HG02938 (cell line): ENCODE results near the gene ASAP2.
"Not testable (repeated sequence)": the region's sequence is repeated elsewhere in the genome, so short reads cannot be mapped to it uniquely, and the experiment has no call there.

ENCODE experiments used
- ATAC-seq: cut with Tn5 transposase; IDR thresholded peaks from one replicate; pipeline ENCODE4 v1.9.1; 2021; ENCODE audit warnings: mild to moderate bottlenecking, moderate library complexity; ENCODE audit not compliant: unreplicated experiment

ASAP2 gene

DNA sequence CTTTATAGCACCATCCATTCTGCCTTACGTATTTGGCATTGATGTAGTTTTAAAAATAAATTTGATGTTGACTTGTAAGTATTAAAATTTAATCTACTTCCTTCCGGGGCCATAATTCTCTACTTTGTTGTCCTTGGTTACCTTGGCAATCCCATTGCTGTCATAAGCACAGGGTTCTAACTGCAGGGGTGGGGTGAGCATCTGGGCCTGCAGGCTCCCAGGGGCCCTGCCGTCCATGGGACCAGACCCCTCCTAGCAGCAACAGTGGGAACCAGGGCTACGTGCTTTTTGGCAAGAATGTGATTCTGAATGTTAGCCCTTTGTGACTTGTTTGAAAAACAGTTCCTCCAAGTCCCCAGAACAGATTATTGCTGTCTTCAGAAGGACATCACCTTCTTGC is 4.9 kb downstream of the ASAP2 start:
- no peak for ATAC-seq

DNA sequence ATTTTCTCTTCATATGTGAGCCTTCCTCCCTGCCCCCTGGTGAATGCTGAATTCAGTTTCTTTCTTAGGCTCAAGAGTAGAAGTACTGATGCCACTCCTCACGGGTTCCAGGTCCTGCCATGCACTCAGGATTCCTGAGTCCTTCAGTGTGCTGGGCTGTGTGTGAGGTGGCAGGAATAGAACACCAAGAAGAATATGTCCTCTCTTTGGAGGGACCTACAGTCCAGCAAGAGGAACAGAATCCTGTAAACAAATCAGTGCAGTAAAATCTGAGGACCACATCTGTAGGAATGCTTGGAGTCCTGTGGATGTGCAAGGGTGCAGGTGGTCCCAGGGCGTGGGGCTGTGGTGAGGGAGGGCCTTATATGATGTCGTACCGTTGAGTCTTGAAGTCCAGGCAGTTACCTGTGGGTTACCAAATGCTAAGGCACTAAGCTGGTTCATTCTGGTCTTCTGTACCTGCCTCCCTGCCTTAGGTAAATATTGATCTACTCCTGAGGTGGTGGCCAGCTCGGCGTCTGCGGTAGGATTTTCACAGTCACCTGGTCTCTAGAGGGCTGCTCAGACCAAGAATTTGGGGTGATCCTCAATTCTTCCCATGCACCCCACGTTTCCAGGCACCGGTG is 5.5 kb downstream of the ASAP2 start:
- no peak for ATAC-seq

DNA sequence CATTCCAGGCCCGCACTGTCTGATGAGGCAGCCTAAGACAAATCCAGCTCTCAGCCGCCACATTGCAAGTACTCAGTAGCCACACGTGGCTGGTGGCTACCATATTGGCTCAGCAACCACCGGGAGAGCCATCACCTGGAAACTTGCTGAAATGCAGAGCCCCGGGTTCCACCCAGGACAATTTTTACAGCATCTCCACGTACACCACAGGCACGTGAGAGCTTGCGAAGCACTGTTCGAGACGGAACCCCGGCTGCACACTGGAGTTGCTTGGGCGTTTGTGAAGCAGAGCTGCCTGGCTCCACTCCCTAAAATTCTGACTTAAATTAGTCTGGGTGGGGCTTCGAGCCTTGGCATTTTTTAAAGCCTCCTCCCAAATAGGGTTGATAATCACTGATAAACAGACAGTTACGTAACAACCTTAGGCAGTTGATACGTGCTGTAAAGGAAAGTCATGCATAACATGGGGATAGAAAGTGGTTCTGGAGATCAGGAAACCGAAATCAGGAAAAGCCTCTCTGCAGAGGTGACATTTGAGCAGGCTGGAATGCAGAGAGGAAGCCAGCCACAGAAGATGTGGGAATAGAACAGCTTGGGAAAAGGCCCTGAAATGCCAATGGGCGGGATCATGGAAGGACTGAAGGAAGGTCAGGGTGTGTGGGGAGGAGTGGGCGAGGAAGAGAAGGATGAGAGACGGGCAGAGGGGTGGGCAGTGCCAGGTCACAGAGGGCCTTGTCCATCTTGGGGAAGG is 6.2 kb downstream of the ASAP2 start:
- ATAC-seq: no peak

DNA sequence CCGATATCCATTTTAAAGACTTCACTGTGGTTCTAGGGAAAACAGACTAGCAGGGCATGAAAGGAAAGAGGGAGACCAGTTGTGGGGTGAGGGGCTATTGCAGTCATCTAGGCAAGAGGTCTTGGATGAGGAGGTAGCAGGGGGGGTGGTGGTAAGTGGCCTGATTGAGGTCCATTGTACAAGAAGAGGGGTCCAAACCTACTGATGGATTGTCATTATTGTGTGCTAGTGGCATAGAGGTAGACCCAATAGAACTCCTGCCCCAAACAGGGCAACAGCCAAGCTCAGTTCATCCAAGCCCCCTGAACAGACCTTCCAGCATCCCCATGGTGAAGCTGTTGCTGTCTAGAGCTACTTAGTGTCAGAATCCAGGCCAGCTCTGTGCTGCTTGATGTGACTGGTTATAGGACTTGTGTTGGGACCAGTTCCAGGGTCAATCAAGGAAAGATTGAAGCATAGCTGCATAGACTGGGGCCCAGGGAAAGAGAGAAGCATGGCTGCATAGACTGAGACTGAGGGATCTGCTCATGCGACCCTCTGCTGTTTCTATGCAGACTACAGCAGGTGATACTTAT is 7.0 kb downstream of the ASAP2 start:
- ATAC-seq: no peak

DNA sequence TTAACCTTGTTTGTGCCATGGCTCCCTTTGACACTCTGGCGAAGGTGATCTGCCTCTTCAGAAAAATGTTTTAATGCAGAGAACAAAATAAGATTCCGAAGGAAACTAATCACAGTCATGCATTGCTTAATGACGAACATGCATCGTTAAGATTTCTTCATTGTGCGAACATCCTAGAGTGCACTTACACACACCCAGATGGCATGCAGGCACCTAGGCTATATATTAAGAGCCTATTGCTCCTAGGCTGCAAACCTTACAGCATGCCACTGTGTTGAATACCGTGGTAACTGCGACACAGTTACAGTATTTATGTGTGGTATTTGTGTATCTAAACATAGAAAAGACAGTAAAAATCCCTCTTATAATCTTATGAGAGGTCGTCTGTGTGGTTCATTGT is 8.3 kb downstream of the ASAP2 start:
- no peak for ATAC-seq

DNA sequence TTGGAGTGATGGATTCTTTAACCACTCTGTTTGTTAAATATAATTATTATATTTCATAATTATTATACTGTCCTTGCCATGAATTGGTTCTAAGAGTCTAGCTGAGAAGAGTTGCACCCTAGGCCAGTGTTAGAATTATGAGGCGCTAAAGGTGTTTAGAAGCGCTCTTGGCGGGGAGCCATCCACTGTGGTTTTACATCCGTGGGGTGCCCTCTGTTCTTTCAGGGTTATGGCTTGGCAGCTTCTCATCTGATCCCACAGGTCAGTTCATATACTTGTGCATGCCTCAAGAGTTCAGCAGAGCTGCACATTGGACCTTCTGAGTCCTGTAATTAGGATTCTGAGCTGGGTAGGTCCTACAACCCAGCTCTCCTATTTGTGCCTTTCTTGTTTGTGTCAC is 9.1 kb downstream of the ASAP2 start:
- no peak for ATAC-seq

DNA sequence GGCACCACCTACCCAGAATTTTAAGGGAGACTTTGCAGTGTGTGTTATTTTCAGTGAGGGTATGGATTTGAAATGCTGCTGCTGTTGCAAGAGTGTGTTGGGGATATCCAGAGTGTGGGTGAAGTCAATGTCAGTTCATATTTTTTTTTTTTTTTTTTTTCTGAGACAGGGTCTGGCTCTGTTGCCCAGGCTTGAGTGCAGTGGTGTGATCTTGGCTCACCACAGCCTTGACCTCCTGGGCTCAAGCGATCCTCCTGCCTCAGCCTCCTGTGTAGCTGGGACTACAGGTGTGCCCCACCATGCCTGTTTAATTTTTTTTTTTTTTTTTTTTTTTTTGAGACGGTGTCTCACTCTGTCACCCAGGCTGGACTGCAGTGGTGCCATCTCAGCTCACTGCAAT is 9.5 kb downstream of the ASAP2 start:
- not testable (repeated sequence) for ATAC-seq

DNA sequence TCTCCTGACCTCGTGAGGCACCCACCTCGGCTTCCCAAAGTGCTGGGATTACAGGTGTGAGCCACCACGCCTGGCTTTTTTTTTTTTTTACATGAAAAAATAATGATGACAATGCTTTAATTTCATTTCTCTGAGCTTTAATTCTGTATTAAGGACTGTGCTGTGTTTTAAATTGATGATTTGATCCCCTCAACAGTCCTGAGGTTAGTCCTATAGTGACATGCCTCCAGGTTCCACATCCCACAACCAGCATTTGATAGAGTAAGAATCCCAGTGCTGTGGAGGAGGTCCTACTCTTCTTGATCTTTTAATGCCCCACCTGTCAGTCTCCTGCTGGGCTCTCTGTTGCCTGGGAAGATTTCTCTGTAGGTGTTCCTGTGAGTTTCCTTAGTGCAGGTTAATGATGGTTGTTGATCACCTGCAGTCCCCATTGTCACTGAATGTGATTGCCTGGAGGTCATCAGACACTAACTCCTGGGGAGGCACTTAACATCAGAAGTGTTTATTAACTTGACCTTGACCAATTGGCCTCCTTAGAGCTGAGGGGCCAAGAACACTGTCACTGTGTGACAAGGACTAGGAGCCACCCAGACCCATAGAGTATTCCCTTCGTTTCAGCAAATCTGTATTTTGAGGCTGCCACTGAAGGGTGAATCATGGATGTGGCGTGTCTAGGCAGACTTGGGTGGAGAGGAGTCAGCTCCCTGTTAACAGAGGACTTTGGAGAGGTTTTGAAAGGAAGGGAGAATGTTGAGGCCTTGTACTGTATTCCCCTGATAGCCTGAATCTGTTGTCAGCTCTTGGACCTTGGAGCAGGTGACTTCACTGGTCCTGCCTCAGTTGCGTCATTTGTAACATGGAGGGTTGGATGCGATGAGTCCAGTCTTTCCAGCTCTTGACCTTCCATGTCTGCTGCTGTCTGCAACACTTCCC is 11.5 kb downstream of the ASAP2 start:
- ATAC-seq: no peak

DNA sequence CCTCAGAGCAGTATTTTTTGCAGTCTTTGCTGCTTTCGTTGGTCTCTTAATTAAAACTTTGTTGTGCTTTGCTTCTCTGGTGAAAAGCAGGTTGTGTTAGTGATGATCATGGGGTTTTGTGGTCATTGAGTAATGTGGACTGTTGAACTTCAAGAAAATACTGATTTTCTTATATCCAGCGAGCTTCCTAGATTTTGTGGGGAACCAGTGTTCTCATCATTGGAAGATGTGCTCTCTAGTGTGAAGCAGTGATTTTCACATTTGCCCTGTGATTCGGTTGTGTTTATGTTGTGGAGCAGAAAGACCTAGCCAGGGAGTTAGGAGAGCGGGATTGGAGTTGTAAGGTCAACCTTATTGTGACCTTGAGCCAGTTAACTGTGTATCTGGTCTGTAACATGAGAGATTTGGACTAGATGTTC is 12.4 kb downstream of the ASAP2 start:
- ATAC-seq: no peak

DNA sequence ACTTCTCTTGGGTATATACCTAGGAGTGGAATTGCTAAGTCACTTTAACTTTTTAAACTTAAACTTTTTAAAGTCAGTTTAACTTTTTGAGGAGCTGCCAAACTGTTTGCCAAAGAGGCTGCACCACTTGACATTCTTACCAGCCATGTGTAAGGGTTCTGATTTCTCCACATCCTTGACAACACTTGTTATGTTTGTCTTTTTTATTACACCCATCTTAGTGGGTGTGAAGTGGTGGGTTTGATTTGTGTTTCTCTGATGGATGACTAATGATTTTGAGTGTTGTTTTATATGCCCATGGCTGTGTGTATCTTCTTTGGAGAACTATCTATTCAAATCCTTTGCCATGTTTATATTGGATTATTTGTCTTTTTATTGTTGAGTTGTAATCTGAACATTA is 13.6 kb downstream of the ASAP2 start:
- ATAC-seq: no peak

DNA sequence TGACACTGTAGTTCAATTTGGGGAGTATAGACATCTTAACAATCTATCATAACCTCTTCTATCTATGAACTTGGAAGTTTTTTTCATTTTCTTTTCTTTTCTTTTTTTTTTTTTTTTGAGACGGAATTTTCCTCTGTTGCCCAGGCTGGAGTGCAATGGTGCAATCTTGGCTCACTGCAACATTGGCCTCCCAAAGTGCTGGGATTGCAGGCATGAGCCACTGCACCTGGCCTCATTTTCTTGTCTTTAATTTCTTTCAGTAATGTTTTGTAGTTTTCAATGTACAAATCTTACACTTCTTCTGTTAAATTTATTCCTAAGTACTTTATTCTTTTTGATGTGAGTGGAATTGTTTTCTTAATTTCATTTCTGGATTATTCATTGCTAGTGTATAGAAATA is 14.6 kb downstream of the ASAP2 start:
- no peak for ATAC-seq

DNA sequence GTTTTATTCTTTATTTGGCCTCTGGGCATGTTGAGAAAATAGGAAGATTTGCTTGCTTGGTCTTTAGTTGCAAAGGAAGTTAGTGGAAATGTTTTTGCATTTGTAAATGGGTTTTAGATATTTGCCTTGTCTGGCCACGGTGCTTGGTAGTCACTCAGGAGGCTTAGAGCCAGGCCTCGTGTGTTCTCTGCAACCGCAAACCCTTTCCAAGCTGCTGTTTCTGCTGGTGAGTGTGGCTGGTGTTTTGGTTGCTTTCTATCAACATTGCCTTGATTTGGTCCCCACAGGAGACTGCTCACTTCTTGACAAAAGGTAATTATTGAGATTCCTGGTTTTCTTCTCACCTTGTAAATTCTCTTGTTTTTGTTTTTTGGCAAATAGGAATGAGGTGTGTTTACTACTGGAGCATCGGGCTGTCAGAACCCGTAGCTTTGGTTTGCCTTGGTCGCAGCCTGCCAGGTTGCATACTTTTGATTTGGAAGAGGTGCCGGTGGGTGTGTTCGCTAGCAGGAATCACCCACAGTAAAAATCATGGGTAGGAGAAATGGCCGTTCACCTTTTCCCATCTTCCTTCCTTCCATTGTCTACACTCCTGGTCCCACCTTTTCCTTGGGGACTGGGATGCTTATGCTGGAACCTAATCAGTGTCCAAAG is 15.8 kb downstream of the ASAP2 start:
- no peak for ATAC-seq

DNA sequence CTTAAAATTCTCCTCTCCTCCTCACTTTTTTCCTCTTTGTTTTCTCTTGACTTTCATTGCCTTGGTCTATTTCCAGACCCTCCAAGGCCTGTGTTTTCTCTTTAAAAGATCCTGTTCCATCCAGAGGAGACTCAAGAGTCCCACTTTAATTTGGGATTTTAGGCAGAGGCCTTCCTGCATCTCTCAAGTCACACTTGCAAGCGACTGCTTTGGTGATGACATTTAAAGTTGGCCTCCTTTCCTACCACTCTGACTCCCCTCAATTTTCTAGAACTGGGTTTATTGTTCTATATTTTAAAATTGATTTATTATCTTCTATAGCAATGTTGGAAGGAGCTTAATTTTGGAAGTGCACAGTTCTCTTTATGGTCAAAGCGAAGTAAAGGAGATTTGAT is 16.3 kb downstream of the ASAP2 start:
- no peak for ATAC-seq

DNA sequence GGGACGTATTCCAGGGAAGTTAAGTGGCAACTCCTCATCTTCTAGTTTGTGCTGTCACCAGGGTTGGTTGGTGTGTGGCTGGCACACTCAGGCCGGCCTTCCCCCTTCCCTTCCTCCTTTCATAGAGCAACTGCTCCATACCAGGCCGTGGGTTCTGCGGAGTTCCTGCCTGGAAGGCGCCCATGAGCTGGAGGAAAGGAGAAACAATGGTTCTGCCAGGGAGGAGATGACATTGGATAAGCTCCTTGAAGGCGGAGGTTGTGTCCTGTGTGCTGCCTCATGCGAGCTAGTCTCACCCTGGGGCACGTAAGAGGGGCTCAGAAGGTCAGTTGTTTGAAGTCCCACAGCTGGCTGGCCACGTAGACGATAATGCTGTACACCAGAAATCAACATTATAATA is 19.2 kb downstream of the ASAP2 start:
- ATAC-seq: no peak

DNA sequence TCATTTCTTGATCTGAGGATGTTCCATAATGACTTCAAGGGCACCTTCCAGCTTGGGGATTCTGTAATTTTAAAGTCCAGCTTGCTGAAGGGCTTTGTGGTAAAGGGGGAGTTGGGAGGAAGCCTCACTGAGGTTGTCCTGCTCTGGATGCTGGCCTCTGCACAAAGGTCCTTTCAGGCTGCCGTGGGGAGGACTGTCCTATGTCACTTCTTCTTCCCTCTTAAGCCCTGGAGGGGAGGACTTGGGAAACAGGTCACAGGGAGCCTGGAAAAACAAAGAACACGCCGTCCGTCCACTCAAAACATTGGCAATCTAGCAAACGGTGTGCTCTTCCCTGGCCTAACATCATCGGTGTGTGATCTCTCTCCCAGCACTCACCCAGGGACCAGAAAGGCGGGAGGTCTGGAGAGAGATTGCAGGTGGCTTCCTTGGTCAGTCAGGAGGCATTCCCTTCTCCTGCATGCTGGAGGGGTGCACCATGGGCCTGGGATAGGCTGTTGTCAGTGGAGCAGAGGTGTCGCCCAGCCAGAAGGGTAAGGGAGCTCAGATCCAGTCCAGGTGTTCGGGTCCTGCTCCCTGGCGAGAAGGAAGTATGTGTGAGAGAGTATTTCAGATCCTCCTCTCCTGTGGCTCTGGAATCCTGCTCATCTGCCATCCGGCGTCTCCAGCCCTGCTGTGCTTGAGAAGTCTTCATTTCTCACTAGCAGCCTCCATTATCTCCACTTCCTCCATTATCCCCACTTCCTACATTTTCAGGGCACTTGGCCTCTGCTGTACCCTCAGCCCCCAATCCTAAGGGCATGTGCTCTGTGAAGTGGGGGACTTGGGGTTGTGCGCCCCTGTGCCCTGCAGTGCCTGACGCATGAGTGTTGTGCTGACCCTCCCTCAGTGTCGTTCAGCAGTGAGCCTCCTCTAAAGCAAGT is 20.1 kb downstream of the ASAP2 start:
- ATAC-seq: no peak

DNA sequence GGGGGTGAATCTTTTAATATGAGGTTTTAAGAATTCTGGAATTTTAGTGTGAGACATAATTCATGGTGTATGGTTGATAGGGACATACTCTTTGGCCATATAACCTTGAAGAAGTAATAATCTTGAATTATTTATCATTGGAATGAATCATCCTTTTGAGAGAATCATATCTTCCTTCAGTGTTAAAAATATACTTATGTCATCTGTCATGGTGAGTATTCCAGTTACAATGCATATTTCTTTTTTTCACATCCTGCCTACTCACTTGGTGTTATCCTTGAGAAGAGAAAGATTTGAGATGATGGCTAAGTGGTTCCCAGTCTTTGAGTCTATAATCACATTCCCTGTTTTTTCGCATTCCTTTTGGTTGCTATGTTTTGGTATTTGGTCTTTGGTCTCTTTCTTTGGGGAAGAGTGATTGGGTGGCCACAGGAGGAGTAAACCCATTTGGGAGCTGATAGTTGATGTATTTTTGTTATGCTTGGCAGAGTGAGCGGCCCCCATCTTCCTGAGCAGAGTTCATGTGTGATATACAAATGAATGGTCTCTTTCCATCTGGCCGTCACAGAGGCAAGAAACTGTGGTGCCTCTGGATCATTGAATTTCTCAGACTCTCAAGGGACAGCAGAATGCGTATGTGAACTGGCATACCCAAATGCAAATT is 21.6 kb downstream of the ASAP2 start:
- ATAC-seq: no peak

DNA sequence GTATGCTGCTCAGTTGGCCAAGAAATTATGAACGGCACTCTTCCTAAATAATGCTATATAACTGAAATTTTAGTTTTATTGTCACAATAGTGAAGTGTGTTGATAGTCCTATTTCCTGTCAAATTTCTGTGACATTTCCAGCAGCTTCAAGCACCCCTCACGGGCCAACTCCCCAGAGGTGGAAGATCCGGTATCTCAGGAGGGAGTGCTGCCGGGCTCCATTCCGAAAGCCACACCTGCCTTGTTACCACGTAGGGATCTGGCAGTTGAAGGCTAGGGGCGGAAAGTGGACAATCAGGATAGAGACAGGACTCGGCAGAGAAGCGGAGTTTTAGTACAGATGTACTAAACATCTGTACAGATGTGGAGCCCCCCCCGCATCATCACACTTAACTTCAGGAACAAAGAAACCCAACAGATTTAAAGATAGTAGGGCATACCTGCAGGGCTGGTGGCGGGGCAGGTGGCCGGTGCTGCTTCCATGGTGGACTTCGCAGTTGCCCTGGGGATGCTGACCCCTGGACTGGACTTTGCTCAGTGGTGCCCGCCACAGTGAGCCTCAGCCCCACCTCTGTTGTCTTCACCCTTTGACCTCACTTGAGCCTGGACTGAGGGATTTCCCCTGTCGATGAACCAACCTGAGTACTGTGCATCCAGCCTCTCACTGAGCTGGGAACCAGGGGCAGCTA is 22.3 kb downstream of the ASAP2 start:
- ATAC-seq: no peak

DNA sequence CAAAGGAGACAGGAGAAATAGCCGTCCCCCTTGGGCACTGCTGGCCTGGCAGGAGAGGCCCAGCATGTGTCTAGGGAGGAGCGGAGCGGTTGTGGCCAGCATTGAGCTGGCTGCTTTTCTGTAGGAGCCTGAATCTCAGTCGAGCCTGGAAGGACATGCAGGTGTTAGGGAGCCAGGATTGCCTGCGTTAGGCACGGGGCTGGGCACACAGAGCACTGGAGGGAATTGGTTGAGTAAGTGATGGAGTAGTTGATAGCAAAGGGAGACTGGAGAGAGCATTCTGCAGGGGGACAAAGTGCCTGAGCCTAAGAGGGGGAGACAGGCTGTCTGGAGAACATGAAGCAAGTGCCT is 22.8 kb downstream of the ASAP2 start:
- ATAC-seq: no peak
